GM19463 (cell line): ENCODE results near the gene FABP2.

Experiments used
- ATAC-seq: cut with Tn5 transposase; IDR thresholded peaks from one replicate; pipeline ENCODE4 v1.9.1; 2021; ENCODE audit warnings: mild to moderate bottlenecking, moderate library complexity; ENCODE audit not compliant: unreplicated experiment

The FABP2 gene

GRCh38 chr4:119268466-119268865, 53.5 kb downstream of the FABP2 start:
- ATAC-seq, result no peak
